GM23338 (cell line): Measurements from ENCODE around the gene OPRL1. TPM values are rescaled to one million over a fixed set of nuclear protein-coding genes. Genes with fewer than 3 reads are reported as not detected.

ENCODE experiments used
- ATAC-seq: fragments of 200-7000 bp; cut with Tn5 transposase; 3 replicates; pipeline ENCODE4 v1.9.1; 2020
- DNase-seq: peaks from one replicate; pipeline ENCODE4 v3.0.0-alpha.2; 2015; ENCODE audit warnings: low spot score
- H2AFZ ChIP-seq: fragments of 200-600 bp; sonication (generic); 2 replicates; pipeline ENCODE4 v1.8.0; 2016; ENCODE audit warnings: antibody characterized with exemption, mild to moderate bottlenecking, moderate library complexity
- H3F3A ChIP-seq: fragments of 200-600 bp; sonication (generic); replicated peaks from 2 replicates; pipeline ENCODE4 v1.8.0; 2017; ENCODE audit warnings: antibody characterized with exemption, mixed run types, low read depth
- H3K27ac ChIP-seq: fragments of 200-600 bp; sonication (generic); 2 replicates; pipeline ENCODE4 v1.6.1; 2016; ENCODE audit warnings: low read depth
- H3K27me3 ChIP-seq: fragments of 200-600 bp; sonication (generic); 2 replicates; pipeline ENCODE4 v1.8.0; 2016; ENCODE audit warnings: mild to moderate bottlenecking, mixed run types, moderate library complexity; ENCODE audit not compliant: insufficient read depth
- H3K36me3 ChIP-seq: fragments of 200-600 bp; sonication (generic); 2 replicates; pipeline ENCODE4 v1.8.0; 2016; ENCODE audit warnings: mild to moderate bottlenecking; ENCODE audit not compliant: insufficient read depth
- H3K4me1 ChIP-seq: fragments of 200-600 bp; sonication (generic); 2 replicates; pipeline ENCODE4 v1.8.0; 2016; ENCODE audit warnings: mild to moderate bottlenecking, moderate library complexity; ENCODE audit not compliant: insufficient read depth
- H3K4me2 ChIP-seq: fragments of 200-600 bp; sonication (generic); 2 replicates; pipeline ENCODE4 v1.7.1; 2017; ENCODE audit warnings: mixed run types
- H3K4me3 ChIP-seq: fragments of 200-600 bp; sonication (generic); 2 replicates; pipeline ENCODE4 v1.6.1; 2016; ENCODE audit warnings: mixed run types
- H3K79me2 ChIP-seq: fragments of 200-600 bp; sonication (generic); replicated peaks from 2 replicates; pipeline ENCODE4 v1.8.0; 2017; ENCODE audit warnings: mild to moderate bottlenecking; ENCODE audit not compliant: insufficient read depth
- H3K9me2 ChIP-seq: fragments of 200-600 bp; sonication (generic); 2 replicates; pipeline ENCODE4 v1.8.0; 2017; ENCODE audit not compliant: insufficient read depth
- H4K20me1 ChIP-seq: fragments of 200-600 bp; sonication (generic); replicated peaks from 2 replicates; pipeline ENCODE4 v1.8.0; 2017; ENCODE audit warnings: mild to moderate bottlenecking; ENCODE audit not compliant: insufficient read depth
- H3K27ac Mint-ChIP-seq: 2 replicates; pipeline ENCODE4 v1.8.0; 2020; ENCODE audit warnings: inconsistent platforms, mild to moderate bottlenecking, moderate library complexity, mixed read lengths
- H3K27me3 Mint-ChIP-seq: 3 replicates; pipeline ENCODE4 v1.8.0; 2022; ENCODE audit warnings: low read depth, mild to moderate bottlenecking, moderate library complexity, mixed read lengths, inconsistent platforms; ENCODE audit not compliant: insufficient read depth, poor library complexity
- H3K36me3 Mint-ChIP-seq: 3 replicates; pipeline ENCODE4 v1.8.0; 2021; ENCODE audit warnings: low read depth, mild to moderate bottlenecking, inconsistent platforms, moderate library complexity, mixed read lengths
- H3K4me1 Mint-ChIP-seq: 3 replicates; pipeline ENCODE4 v1.8.0; 2020; ENCODE audit warnings: mild to moderate bottlenecking, inconsistent platforms, mixed read lengths
- H3K4me3 Mint-ChIP-seq: 3 replicates; pipeline ENCODE4 v1.8.0; 2021; ENCODE audit warnings: moderate library complexity, mild to moderate bottlenecking, inconsistent platforms, mixed read lengths
- H3K9me3 Mint-ChIP-seq: 3 replicates; pipeline ENCODE4 v1.8.0; 2020; ENCODE audit warnings: moderate library complexity, mild to moderate bottlenecking, inconsistent platforms, mixed read lengths
- CREB1 ChIP-seq: fragments of 250-450 bp; sonication (Bioruptor Pico); IDR thresholded peaks from 2 replicates; pipeline ENCODE4 v1.5.0; 2020; ENCODE audit warnings: low read depth, mild to moderate bottlenecking, moderate library complexity
- JUNB ChIP-seq: IDR thresholded peaks from one replicate; pipeline ENCODE4 v1.6.1; 2016; ENCODE audit warnings: antibody characterized with exemption; ENCODE audit not compliant: unreplicated experiment
- NANOG ChIP-seq: IDR thresholded peaks from 2 replicates; pipeline ENCODE4 v1.6.1; 2016; ENCODE audit warnings: antibody characterized with exemption, borderline replicate concordance
- POLR2AphosphoS5 ChIP-seq: IDR thresholded peaks from 2 replicates; pipeline ENCODE4 v1.6.1; 2016; ENCODE audit warnings: antibody characterized with exemption, low read depth
- STAT1 ChIP-seq: IDR thresholded peaks from one replicate; pipeline ENCODE4 v1.6.1; 2016; ENCODE audit warnings: antibody characterized with exemption; ENCODE audit not compliant: unreplicated experiment
- ZNF114 ChIP-seq: fragments of 250-450 bp; sonication (Bioruptor Pico); IDR thresholded peaks from 2 replicates; pipeline ENCODE4 v1.5.0; 2020; ENCODE audit warnings: mild to moderate bottlenecking, moderate library complexity
- ZNF331 ChIP-seq: fragments of 250-450 bp; sonication (Bioruptor Pico); IDR thresholded peaks from 2 replicates; pipeline ENCODE4 v1.5.0; 2020; ENCODE audit warnings: low read depth, mild to moderate bottlenecking, moderate library complexity
- polyA plus RNA-seq: library from polyadenylated mRNA; unstranded; fragments of >200 nt; fragmentation: Nextera tagmentation; extraction: Ambion mirVana; gene quantifications from 2 replicates; pipeline ENCODE4 v1.2.1, GENCODE V29; 2016
- total RNA-seq: library from RNA; depleted of rRNA; stranded (reverse); fragments of >200 nt; shearing (Covaris generic); gene quantifications from 2 replicates; pipeline ENCODE4 v1.2.3, GENCODE V29; 2014
- TF ChIP-seq, protein P1 (sequence below): IDR thresholded peaks from 2 replicates; pipeline ENCODE4 v1.6.1; 2016; ENCODE audit warnings: antibody characterized with exemption
- TF ChIP-seq, protein P2 (sequence below): IDR thresholded peaks from one replicate; pipeline ENCODE4 v1.6.1; 2018; ENCODE audit warnings: antibody characterized with exemption; ENCODE audit not compliant: unreplicated experiment
- TF ChIP-seq, protein P3 (sequence below), 2 experiments: fragments of 200-600 bp in 1 of 2; sonication (generic) in 1 of 2; conservative IDR thresholded peaks; 2 replicates each; pipeline versions ENCODE4 v1.5.1 to v1.6.1; 2016 to 2017; ENCODE audit warnings: antibody characterized with exemption in 2 of 2, low read depth in 2 of 2, mild to moderate bottlenecking in 2 of 2, moderate library complexity in 1 of 2

Gene OPRL1
- total and polyA plus RNA-seq, 2 experiments from 2014 or later: 0.27 to 1.1 TPM

DNA sequence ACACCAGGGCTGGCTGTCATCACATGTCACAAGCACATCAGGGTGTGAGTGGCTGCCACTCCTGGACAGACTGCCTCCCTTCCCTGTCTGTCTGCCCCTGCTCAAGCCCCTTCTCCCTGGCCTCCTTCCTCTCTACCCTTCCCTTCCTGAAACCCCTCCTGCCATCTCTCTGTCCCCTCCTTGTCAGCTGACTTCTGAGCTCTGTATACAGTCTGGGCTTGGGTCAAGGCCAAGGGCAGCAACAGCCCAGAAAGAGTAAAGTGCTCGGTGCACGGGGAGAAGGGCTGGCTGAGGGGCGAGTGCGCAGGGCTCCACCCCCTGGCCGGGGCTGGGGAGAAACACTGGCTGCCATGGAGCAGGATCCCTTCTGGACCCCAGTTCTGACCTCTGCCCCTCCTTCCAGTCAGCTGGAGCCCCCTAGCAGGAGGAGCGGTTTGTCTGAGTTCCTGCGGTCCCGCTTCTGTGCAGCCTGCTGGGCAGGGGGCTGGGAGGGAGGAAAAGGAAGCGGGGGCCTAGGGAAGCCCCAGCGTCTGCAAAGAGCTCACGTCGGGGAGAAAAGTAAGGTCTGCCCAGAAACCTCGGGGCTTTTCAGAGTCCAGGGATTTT is 2.3 kb downstream of the OPRL1 start:
- H3K27me3 Mint-ChIP-seq: peaks cover 50% of the 10 kb centered on the region

DNA sequence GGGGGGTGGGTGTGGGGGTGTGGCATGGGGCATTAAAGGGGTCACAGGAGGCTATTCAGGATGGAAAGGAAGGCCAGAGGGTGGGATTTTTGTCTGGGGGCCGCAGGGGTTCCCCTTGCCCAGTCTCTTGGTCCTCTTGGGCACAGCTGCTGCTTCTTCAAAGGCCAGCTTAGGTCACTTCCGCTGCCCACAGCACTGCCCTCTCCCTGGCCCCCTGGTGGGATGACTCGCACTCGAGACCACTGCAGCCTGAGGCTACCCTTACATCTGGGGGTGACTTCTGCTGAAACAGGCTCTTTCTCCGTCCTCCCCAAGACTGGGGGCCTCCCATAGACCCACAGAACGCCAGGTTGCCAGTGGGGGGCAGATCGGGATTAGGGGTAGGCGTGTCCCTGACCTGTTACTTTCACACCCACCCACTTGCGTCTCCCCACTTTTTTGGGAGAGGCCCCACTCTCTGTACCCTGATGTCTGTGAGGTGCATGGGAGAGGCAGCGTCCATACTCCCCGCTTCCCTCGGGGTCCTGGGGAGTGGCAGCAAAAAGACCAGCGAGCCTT is 3.0 kb downstream of the OPRL1 start:
- TF ChIP-seq JUNB (no peak), POLR2AphosphoS5 (no peak), ZNF331 (CRISPR knock-in tag) (no peak), NANOG (no peak), STAT1 (no peak), CREB1 (CRISPR knock-in tag) (no peak)
- TF ChIP-seq, protein P1, sequence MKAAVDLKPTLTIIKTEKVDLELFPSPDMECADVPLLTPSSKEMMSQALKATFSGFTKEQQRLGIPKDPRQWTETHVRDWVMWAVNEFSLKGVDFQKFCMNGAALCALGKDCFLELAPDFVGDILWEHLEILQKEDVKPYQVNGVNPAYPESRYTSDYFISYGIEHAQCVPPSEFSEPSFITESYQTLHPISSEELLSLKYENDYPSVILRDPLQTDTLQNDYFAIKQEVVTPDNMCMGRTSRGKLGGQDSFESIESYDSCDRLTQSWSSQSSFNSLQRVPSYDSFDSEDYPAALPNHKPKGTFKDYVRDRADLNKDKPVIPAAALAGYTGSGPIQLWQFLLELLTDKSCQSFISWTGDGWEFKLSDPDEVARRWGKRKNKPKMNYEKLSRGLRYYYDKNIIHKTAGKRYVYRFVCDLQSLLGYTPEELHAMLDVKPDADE: no peak
- TF ChIP-seq, protein P2, sequence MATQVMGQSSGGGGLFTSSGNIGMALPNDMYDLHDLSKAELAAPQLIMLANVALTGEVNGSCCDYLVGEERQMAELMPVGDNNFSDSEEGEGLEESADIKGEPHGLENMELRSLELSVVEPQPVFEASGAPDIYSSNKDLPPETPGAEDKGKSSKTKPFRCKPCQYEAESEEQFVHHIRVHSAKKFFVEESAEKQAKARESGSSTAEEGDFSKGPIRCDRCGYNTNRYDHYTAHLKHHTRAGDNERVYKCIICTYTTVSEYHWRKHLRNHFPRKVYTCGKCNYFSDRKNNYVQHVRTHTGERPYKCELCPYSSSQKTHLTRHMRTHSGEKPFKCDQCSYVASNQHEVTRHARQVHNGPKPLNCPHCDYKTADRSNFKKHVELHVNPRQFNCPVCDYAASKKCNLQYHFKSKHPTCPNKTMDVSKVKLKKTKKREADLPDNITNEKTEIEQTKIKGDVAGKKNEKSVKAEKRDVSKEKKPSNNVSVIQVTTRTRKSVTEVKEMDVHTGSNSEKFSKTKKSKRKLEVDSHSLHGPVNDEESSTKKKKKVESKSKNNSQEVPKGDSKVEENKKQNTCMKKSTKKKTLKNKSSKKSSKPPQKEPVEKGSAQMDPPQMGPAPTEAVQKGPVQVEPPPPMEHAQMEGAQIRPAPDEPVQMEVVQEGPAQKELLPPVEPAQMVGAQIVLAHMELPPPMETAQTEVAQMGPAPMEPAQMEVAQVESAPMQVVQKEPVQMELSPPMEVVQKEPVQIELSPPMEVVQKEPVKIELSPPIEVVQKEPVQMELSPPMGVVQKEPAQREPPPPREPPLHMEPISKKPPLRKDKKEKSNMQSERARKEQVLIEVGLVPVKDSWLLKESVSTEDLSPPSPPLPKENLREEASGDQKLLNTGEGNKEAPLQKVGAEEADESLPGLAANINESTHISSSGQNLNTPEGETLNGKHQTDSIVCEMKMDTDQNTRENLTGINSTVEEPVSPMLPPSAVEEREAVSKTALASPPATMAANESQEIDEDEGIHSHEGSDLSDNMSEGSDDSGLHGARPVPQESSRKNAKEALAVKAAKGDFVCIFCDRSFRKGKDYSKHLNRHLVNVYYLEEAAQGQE: no peak
- no peak for DNase-seq
- Histone ChIP-seq H3K9me2 (no peaks in the 10 kb centered on the region), H3K4me3 (peak overlapping the region; percentile 62), H3K4me1 (peaks cover 27% of the 10 kb centered on the region; the same call in 1 of the 2 replicates), H4K20me1 (no peaks in the 10 kb centered on the region), H3K27me3 (peaks cover 50% of the 10 kb centered on the region), H3K27ac (no peak overlapping the region), H3K4me2 (peak overlapping the region; percentile 90), H3K79me2 (no peaks in the 10 kb centered on the region), H3F3A (0 out of 2 replicates have a peak, but pooled peaks cover 7% of the 10 kb centered on the region), H2AFZ (0 out of 2 replicates have a peak overlapping the region, but pooled peaks have one; percentile 38), H3K36me3 (no peaks in the 10 kb centered on the region)
- H3K27me3 Mint-ChIP-seq: peaks cover 50% of the 10 kb centered on the region
- peaks cover 33% of the 10 kb centered on the region for H3K4me1 Mint-ChIP-seq
- H3K9me3 Mint-ChIP-seq: peaks cover 3% of the 10 kb centered on the region; the same call in 1 of the 3 replicates
- no peaks in the 10 kb centered on the region; the same call in 2 of the 3 replicates for H3K36me3 Mint-ChIP-seq
- no peak for ATAC-seq
- H3K4me3 Mint-ChIP-seq: peak overlapping the region; percentile 64
- no peak overlapping the region for H3K27ac Mint-ChIP-seq

More for the DNA sequence above, 2.3 kb downstream of the OPRL1 start:
- H3K27ac ChIP-seq: no peak overlapping the region
- no peak for TF ChIP-seq ZNF114
- TF ChIP-seq, protein P3, sequence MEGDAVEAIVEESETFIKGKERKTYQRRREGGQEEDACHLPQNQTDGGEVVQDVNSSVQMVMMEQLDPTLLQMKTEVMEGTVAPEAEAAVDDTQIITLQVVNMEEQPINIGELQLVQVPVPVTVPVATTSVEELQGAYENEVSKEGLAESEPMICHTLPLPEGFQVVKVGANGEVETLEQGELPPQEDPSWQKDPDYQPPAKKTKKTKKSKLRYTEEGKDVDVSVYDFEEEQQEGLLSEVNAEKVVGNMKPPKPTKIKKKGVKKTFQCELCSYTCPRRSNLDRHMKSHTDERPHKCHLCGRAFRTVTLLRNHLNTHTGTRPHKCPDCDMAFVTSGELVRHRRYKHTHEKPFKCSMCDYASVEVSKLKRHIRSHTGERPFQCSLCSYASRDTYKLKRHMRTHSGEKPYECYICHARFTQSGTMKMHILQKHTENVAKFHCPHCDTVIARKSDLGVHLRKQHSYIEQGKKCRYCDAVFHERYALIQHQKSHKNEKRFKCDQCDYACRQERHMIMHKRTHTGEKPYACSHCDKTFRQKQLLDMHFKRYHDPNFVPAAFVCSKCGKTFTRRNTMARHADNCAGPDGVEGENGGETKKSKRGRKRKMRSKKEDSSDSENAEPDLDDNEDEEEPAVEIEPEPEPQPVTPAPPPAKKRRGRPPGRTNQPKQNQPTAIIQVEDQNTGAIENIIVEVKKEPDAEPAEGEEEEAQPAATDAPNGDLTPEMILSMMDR (conservative IDR thresholded peaks at IDR 0.05; ENCODE audit: low read depth in 2 of 2): peak in 1 of 2 experiments; percentile 18; a peak in 1 of 4 replicates
- H3K27ac Mint-ChIP-seq: no peak overlapping the region
- H3K79me2 ChIP-seq: no peaks in the 10 kb centered on the region
- H3K4me3 ChIP-seq: peak overlapping the region; percentile 45; the same call in 1 of the 2 replicates
- no peaks in the 10 kb centered on the region; the same call in 2 of the 3 replicates for H3K36me3 Mint-ChIP-seq
- no peaks in the 10 kb centered on the region for H3K9me2 ChIP-seq
- H3K4me1 ChIP-seq: peaks cover 27% of the 10 kb centered on the region; the same call in 1 of the 2 replicates
- H4K20me1 ChIP-seq: no peaks in the 10 kb centered on the region
- H3K27me3 ChIP-seq: peaks cover 50% of the 10 kb centered on the region
- H3K4me2 ChIP-seq: peak overlapping the region; percentile 90
- peak; percentile 44 for DNase-seq
- H3K36me3 ChIP-seq: no peaks in the 10 kb centered on the region
- peak; percentile 2; the same call in 2 of the 3 replicates for ATAC-seq
- peak overlapping the region; percentile 47 for H3K4me3 Mint-ChIP-seq
- 0 out of 2 replicates have a peak, but pooled peaks cover 7% of the 10 kb centered on the region for H3F3A ChIP-seq
- peaks cover 33% of the 10 kb centered on the region for H3K4me1 Mint-ChIP-seq
- no peak overlapping the region for H2AFZ ChIP-seq
- peaks cover 3% of the 10 kb centered on the region; the same call in 1 of the 3 replicates for H3K9me3 Mint-ChIP-seq
